SK-N-SH (cell line): ENCODE results near the gene VENTX. TPM values are rescaled to one million over a fixed set of nuclear protein-coding genes. Genes with fewer than 3 reads are reported as not detected.

ENCODE experiments used
- CTCF ChIA-PET: fragments of 300-600, 350-600 bp; formaldehyde crosslinking; extraction: SDS; loops from one replicate; lab custom pipeline; 2021; lab: Yijun Ruan, JAX
- POLR2A ChIA-PET: fragments of 350-600 bp; sonication (Branson Sonifier 250); formaldehyde crosslinking; extraction: SDS; loops from one replicate; lab custom pipeline; 2020; ENCODE audit warnings: antibody characterized with exemption, inconsistent platforms; lab: Yijun Ruan, JAX
- DNase-seq: peaks from one replicate; pipeline ENCODE4 v3.0.0; 2012
- H2AFZ ChIP-seq: fragments of 200-600 bp; sonication (generic); 2 replicates; pipeline ENCODE4 v1.8.1; 2016; ENCODE audit warnings: antibody characterized with exemption, mild to moderate bottlenecking, low read depth
- H3F3A ChIP-seq: fragments of 200-600 bp; sonication (generic); replicated peaks from 2 replicates; pipeline ENCODE3; 2016; ENCODE audit warnings: antibody characterized with exemption, mild to moderate bottlenecking; ENCODE audit not compliant: insufficient read depth
- H3K27ac ChIP-seq, 2 experiments: fragments of 200-500 bp in 1 of 2; fragments of 200-600 bp in 1 of 2; sonication (Bioruptor generic) in 1 of 2; sonication (generic), shearing (Covaris generic) in 1 of 2; 2 replicates each; pipeline versions ENCODE4 v1.5.1 to v1.6.1; 2014 to 2016; ENCODE audit warnings: low read depth in 2 of 2, inconsistent platforms in 1 of 2, low read length in 1 of 2, mild to moderate bottlenecking in 1 of 2, mixed read lengths in 1 of 2
- H3K27me3 ChIP-seq: fragments of 200-600 bp; sonication (generic), shearing (Covaris generic); 2 replicates; pipeline ENCODE4 v1.6.1; 2016; ENCODE audit warnings: mixed run types; ENCODE audit not compliant: insufficient read depth
- H3K36me3 ChIP-seq, 2 experiments: fragments of 200-500 bp in 1 of 2; fragments of 200-600 bp in 1 of 2; sonication (Bioruptor generic) in 1 of 2; sonication (generic) in 1 of 2; replicated peaks in 1 of 2; 2 replicates each; pipeline versions ENCODE3 to v1.5.1; 2014 to 2016; ENCODE audit warnings: low read length in 1 of 2, mild to moderate bottlenecking in 1 of 2; ENCODE audit not compliant: insufficient read depth in 2 of 2, control insufficient read depth in 1 of 2
- H3K4me1 ChIP-seq, 2 experiments: fragments of 200-500 bp in 1 of 2; fragments of 200-600 bp in 1 of 2; sonication (Bioruptor generic) in 1 of 2; sonication (generic), shearing (Covaris generic) in 1 of 2; 2 replicates each; pipeline versions ENCODE4 v1.5.1 to v1.6.1; 2014 to 2016; ENCODE audit warnings: low read depth in 1 of 2, low read length in 1 of 2, mixed run types in 1 of 2; ENCODE audit not compliant: insufficient read depth in 2 of 2, control insufficient read depth in 1 of 2
- H3K4me2 ChIP-seq: fragments of 200-600 bp; sonication (generic), shearing (Covaris generic); 2 replicates; pipeline ENCODE4 v1.6.1; 2017; ENCODE audit warnings: mixed run types
- H3K4me3 ChIP-seq, 2 experiments: fragments of 200-500 bp in 1 of 2; fragments of 200-600 bp in 1 of 2; sonication (Bioruptor generic) in 1 of 2; sonication (generic), shearing (Covaris generic) in 1 of 2; 2 replicates each; pipeline versions ENCODE4 v1.5.1 to v1.8.1; 2014 to 2016; ENCODE audit warnings: low read depth in 2 of 2, inconsistent platforms in 1 of 2, low read length in 1 of 2, mild to moderate bottlenecking in 1 of 2, mixed read lengths in 1 of 2, moderate library complexity in 1 of 2
- H3K79me2 ChIP-seq: fragments of 200-600 bp; sonication (generic); 2 replicates; pipeline ENCODE4 v1.8.1; 2017; ENCODE audit warnings: mild to moderate bottlenecking; ENCODE audit not compliant: insufficient read depth
- H3K9ac ChIP-seq: fragments of 200-600 bp; sonication (generic); 2 replicates; pipeline ENCODE4 v1.6.1; 2017; ENCODE audit warnings: mixed run types
- H3K9me2 ChIP-seq: fragments of 200-600 bp; sonication (generic); 2 replicates; pipeline ENCODE4 v1.6.1; 2017; ENCODE audit warnings: mixed run types
- H3K9me3 ChIP-seq: fragments of 200-600 bp; sonication (generic); 2 replicates; pipeline ENCODE4 v1.6.1; 2017; ENCODE audit warnings: mixed run types, mild to moderate bottlenecking, moderate library complexity
- H4K20me1 ChIP-seq: fragments of 200-600 bp; sonication (generic); 2 replicates; pipeline ENCODE4 v1.6.1; 2017; ENCODE audit warnings: mild to moderate bottlenecking, mixed run types; ENCODE audit not compliant: insufficient read depth
- CHD2 ChIP-seq: fragments of 150-350 bp; IDR thresholded peaks from 2 replicates; pipeline ENCODE4 v1.6.1; 2018; ENCODE audit warnings: low read length; ENCODE audit not compliant: partially characterized antibody
- ELF1 ChIP-seq: IDR thresholded peaks from 2 replicates; pipeline ENCODE4 v1.4.0; 2012
- EP300 ChIP-seq, 2 experiments: IDR thresholded peaks; 2 replicates each; pipeline versions ENCODE4 v1.4.0 to v1.6.1; 2012; ENCODE audit warnings: borderline replicate concordance in 1 of 2, low read depth in 1 of 2, low read length in 1 of 2
- EZH2phosphoT487 ChIP-seq: fragments of 200-600 bp; sonication (generic); IDR thresholded peaks from 2 replicates; pipeline ENCODE4 v1.6.1; 2017; ENCODE audit warnings: low read depth, mixed run types, mild to moderate bottlenecking, antibody characterized with exemption, moderate library complexity, borderline replicate concordance
- MEF2A ChIP-seq: IDR thresholded peaks from 2 replicates; pipeline ENCODE4 v1.4.0; 2012; ENCODE audit warnings: low read depth, borderline replicate concordance
- PBX3 ChIP-seq: IDR thresholded peaks from 2 replicates; pipeline ENCODE4; 2012
- RFX5 ChIP-seq: IDR thresholded peaks from 2 replicates; pipeline ENCODE4 v1.6.1; 2012; ENCODE audit warnings: mild to moderate bottlenecking, improper control_type of control experiment, low read length
- SMC3 ChIP-seq: IDR thresholded peaks from 2 replicates; pipeline ENCODE4 v1.6.1; 2012; ENCODE audit warnings: low read depth, low read length, improper control_type of control experiment
- TCF12 ChIP-seq: IDR thresholded peaks from 2 replicates; pipeline ENCODE4 v1.4.0; 2012
- TEAD4 ChIP-seq: IDR thresholded peaks from 2 replicates; pipeline ENCODE4 v1.4.0; 2012; ENCODE audit warnings: mild to moderate bottlenecking, borderline replicate concordance; ENCODE audit not compliant: insufficient read depth
- USF1 ChIP-seq: IDR thresholded peaks from 2 replicates; pipeline ENCODE4 v1.4.0; 2012; ENCODE audit warnings: low read depth, borderline replicate concordance
- WGBS: methylation state at CpG from one replicate; pipeline ENCODE4 v1.1.6; 2017; ENCODE audit warnings: low lambda C conversion rate; 5-methylcytosine and 5-hydroxymethylcytosine counted together
- polyA plus RNA-seq, 3 experiments: library from polyadenylated mRNA; depleted of rRNA; stranded (reverse); fragments of >200 nt; gene quantifications; 2 replicates each; pipeline ENCODE4 v1.2.3, GENCODE V29; 2012
- TF ChIP-seq, protein P1 (sequence below): IDR thresholded peaks from 2 replicates; pipeline ENCODE4 v1.6.1; 2012; ENCODE audit warnings: mild to moderate bottlenecking, low read depth, low read length, moderate library complexity
- TF ChIP-seq, protein P2 (sequence below): fragments of 150-350 bp; IDR thresholded peaks from 2 replicates; pipeline ENCODE4 v1.6.1; 2017; ENCODE audit warnings: antibody characterized with exemption, low read length, low read depth, borderline replicate concordance
- TF ChIP-seq, protein P3 (sequence below): fragments of 150-350 bp; IDR thresholded peaks from 2 replicates; pipeline ENCODE4 v1.6.1; 2016; ENCODE audit warnings: mild to moderate bottlenecking, low read depth, low read length

Gene VENTX
- polyA plus RNA-seq, 1 of the 3 experiments (the other 2 are of a cell fraction): not detected

DNA sequence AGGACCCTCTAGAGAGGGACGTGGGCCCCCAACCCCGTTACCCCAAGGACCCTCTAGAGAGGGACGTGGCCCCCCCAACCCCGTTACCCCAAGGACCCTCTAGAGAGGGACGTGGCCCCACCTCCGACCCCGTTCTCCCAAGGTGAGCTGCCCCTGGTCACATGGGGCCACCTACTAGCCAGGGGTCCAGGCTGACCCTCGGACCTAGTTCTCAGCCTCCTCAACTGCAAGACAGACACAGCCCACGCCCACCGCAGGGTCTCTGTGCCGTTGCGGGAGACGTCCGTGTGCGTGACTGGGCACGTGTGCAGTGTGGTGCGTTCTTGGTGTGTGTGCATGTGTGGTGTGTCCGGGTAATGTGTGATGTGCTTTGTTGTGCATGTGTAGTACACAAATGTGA lies 29.2 kb upstream of the VENTX start:
- Histone ChIP-seq H3K4me2 (no peak overlapping the region), H3K4me1 (no peaks in the 10 kb centered on the region), H3K9ac (no peak overlapping the region), H3K9me3 (no peaks in the 10 kb centered on the region), H3K27me3 (peaks cover 10% of the 10 kb centered on the region; the same call in 1 of the 2 replicates), H3K79me2 (no peaks in the 10 kb centered on the region), H2AFZ (no peak overlapping the region), H3K4me3 (no peak overlapping the region), H3F3A (no peaks in the 10 kb centered on the region), H3K9me2 (no peaks in the 10 kb centered on the region), H3K27ac (no peak overlapping the region), H3K36me3 (no peaks in the 10 kb centered on the region), H4K20me1 (no peaks in the 10 kb centered on the region)
- ChIA-PET CTCF (no interaction called here), POLR2A (no interaction called here)
- TF ChIP-seq EP300 (IDR thresholded peaks at IDR 0.05; ENCODE audit: borderline replicate concordance in 1 of 2, low read depth in 1 of 2, low read length in 1 of 2) (no peak), EZH2phosphoT487 (no peak), TCF12 (no peak), SMC3 (no peak), ELF1 (no peak), USF1 (no peak), TEAD4 (no peak), RFX5 (no peak), CHD2 (no peak), MEF2A (no peak), PBX3 (no peak)
- TF ChIP-seq, protein P1, sequence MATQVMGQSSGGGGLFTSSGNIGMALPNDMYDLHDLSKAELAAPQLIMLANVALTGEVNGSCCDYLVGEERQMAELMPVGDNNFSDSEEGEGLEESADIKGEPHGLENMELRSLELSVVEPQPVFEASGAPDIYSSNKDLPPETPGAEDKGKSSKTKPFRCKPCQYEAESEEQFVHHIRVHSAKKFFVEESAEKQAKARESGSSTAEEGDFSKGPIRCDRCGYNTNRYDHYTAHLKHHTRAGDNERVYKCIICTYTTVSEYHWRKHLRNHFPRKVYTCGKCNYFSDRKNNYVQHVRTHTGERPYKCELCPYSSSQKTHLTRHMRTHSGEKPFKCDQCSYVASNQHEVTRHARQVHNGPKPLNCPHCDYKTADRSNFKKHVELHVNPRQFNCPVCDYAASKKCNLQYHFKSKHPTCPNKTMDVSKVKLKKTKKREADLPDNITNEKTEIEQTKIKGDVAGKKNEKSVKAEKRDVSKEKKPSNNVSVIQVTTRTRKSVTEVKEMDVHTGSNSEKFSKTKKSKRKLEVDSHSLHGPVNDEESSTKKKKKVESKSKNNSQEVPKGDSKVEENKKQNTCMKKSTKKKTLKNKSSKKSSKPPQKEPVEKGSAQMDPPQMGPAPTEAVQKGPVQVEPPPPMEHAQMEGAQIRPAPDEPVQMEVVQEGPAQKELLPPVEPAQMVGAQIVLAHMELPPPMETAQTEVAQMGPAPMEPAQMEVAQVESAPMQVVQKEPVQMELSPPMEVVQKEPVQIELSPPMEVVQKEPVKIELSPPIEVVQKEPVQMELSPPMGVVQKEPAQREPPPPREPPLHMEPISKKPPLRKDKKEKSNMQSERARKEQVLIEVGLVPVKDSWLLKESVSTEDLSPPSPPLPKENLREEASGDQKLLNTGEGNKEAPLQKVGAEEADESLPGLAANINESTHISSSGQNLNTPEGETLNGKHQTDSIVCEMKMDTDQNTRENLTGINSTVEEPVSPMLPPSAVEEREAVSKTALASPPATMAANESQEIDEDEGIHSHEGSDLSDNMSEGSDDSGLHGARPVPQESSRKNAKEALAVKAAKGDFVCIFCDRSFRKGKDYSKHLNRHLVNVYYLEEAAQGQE: no peak
- TF ChIP-seq, protein P2, sequence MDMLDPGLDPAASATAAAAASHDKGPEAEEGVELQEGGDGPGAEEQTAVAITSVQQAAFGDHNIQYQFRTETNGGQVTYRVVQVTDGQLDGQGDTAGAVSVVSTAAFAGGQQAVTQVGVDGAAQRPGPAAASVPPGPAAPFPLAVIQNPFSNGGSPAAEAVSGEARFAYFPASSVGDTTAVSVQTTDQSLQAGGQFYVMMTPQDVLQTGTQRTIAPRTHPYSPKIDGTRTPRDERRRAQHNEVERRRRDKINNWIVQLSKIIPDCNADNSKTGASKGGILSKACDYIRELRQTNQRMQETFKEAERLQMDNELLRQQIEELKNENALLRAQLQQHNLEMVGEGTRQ: no peak
- TF ChIP-seq, protein P3, sequence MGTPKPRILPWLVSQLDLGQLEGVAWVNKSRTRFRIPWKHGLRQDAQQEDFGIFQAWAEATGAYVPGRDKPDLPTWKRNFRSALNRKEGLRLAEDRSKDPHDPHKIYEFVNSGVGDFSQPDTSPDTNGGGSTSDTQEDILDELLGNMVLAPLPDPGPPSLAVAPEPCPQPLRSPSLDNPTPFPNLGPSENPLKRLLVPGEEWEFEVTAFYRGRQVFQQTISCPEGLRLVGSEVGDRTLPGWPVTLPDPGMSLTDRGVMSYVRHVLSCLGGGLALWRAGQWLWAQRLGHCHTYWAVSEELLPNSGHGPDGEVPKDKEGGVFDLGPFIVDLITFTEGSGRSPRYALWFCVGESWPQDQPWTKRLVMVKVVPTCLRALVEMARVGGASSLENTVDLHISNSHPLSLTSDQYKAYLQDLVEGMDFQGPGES: no peak
- 74% methylated on average over 15 of the region's 18 CpGs for WGBS
- DNase-seq: no peak
